DLD1 (cell line): ENCODE measurements around the gene FHL1.
"Not testable (repeated sequence)": the region's sequence is repeated elsewhere in the genome, so short reads cannot be mapped to it uniquely, and the experiment has no call there.

Experiments used
- in situ Hi-C: cut with HindIII; loops from 2 replicates; pipeline ENCODE4 v1.10.0; 2017; ENCODE audit warnings: low sequenced_read_pairs

The FHL1 gene

GRCh38 chrX:136147315-136147901, at the start of gene FHL1:
TSS of gene FHL1 (plus strand) at chrX:136147533.
- in situ Hi-C loops: no loop called here

DNA sequence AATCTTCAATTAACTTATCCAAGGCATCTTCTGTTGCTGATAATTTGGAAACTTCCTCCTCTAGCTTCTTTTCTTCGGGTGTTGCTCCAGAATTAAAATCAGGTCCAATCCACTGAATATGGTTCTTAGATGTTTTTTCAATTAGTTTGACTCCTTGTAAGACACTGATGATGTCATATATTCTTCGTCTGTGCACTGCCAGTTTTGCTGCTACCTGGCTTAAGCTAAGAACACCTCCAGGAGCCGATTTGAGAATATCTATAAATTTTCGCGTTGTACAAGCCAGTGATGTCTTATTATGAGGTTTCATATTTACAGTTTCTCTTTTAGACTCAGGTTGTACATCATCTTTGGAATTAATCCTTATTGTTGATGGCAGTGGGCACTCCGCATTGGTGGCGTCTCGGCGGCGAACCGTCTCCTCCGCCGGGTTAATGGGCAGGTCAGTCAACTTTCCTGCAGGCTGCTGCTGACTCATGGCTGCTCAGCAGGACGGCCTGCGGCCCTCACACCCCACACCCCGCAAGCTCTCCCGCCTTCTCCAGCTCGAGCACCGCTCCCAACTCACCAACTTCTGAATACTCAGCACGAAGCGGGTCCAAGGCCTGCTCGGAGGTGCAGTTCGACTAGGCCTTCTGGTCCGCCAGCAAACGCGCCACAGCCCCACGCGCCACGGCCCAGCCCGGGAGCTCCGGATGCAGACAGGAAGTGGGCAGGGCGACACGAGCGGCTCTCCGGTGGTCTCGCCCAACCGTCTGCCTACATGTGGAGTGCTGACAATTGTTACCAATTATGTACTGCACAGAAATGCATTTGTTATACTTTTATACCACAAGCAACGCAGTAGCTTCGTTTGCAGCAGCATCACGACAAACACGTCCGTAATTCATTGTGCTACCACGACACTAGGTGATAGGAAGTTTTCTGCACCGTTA, 49.2 kb upstream of the FHL1 start:
- in situ Hi-C loops: no loop called here

- in situ Hi-C loops: no loop called here
Observed at GRCh38 chrX:136104936-136105335, 42.4 kb upstream of the FHL1 start.

DNA sequence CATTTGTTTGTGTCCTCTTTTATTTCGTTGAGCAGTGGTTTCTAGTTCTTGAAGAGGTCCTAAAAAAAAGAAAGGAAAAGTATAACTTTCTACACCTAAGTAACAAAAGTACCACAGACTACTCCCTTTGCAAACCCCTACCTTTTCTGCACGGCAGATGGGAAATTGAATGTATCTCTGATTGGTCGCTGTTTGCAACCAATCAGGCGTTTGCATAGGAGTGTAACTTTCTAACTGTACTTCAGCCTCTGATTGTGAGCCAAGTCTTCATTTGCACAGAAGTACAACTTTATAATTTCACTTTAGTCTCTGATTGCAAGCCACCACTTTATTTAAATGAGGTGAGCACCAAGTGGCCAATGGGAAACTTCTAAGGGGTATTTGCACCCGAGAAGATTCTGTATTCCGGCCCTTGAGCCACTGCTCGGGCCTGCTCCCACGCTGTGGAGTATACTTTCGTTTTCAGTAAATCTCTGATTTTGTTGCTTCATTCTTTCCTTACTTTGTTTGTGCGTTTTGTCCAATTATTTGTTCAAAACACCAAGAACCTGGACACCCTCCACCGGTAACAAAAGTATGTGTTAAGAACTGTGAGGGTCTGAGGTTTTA, 40.3 kb upstream of the FHL1 start:
- in situ Hi-C loops: no loop called here

GRCh38 chrX:136108905-136109304, 38.4 kb upstream of the FHL1 start:
- in situ Hi-C loops: not testable (repeated sequence)

DNA sequence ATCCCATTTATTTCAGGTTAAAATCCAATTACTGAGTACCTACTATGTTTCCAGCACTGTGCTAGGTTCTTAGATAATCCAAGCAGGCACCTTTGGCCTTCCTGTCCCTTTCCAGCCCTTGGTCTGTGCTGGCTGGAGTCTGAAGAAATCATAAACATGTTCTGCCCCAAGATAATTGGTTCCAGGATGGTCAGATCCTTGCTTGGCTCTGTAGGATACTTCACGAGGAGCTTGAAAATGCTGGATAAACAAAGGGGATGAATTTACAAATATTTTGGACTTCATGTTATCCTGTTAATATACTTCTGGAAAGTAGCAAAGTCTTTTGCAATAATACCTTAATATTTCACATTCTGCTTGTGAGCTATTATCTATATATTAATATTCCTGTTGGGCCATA, 35.0 kb upstream of the FHL1 start:
- in situ Hi-C loops: no loop called here

- in situ Hi-C loops: no loop called here
Observed at GRCh38 chrX:136112778-136113177, 34.6 kb upstream of the FHL1 start.

- in situ Hi-C loops: no loop called here
Observed at GRCh38 chrX:136115126-136115903, 32.0 kb upstream of the FHL1 start.

GRCh38 chrX:136115904-136116297, 31.4 kb upstream of the FHL1 start:
- in situ Hi-C loops: no loop called here

DNA sequence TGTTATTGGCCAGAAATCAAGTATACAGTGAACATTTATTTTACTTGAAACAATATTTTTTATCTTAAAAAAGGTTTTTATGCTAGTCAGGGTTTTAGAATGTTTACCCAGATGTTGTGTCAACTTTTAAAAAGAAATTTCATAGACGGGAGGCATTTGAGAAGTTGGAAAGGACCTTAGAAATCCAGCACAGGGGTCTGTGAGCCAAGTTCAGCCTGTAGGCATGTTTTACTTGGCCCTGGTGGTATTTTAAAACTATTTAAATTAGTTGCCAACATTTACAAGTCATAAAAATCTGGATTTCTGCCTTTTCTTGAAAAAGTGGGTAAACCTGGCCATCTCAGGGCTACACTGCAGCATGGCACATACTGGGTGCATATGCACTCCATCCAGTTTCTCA, 25.5 kb upstream of the FHL1 start:
- in situ Hi-C loops: no loop called here

GRCh38 chrX:136122207-136122606, 25.1 kb upstream of the FHL1 start:
- in situ Hi-C loops: no loop called here

- in situ Hi-C loops: no loop called here
Observed at GRCh38 chrX:136125106-136125505, 22.2 kb upstream of the FHL1 start.

DNA sequence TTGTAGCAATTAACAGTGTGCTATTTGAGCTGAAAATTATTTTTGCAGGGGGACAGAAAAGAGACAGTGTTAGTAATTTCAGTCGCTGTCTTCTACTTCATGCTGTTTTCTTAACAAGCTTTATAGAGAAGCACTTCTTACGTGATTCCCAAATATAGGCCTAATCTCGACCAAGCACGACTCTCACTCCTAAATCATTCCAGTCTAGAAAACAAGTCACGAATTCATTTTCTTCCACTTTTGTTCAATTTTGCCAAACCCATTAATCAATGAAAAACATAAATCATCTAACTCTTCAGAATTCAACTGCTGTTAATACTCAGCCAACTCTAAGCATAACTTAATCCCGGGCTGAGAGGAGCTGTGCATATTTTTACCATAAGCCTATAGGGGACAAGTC, 21.0 kb upstream of the FHL1 start:
- in situ Hi-C loops: no loop called here

- in situ Hi-C loops: no loop called here
Observed at GRCh38 chrX:136126872-136127406, 20.4 kb upstream of the FHL1 start.

- in situ Hi-C loops: no loop called here
Observed at GRCh38 chrX:136128743-136129142, 18.6 kb upstream of the FHL1 start.

DNA sequence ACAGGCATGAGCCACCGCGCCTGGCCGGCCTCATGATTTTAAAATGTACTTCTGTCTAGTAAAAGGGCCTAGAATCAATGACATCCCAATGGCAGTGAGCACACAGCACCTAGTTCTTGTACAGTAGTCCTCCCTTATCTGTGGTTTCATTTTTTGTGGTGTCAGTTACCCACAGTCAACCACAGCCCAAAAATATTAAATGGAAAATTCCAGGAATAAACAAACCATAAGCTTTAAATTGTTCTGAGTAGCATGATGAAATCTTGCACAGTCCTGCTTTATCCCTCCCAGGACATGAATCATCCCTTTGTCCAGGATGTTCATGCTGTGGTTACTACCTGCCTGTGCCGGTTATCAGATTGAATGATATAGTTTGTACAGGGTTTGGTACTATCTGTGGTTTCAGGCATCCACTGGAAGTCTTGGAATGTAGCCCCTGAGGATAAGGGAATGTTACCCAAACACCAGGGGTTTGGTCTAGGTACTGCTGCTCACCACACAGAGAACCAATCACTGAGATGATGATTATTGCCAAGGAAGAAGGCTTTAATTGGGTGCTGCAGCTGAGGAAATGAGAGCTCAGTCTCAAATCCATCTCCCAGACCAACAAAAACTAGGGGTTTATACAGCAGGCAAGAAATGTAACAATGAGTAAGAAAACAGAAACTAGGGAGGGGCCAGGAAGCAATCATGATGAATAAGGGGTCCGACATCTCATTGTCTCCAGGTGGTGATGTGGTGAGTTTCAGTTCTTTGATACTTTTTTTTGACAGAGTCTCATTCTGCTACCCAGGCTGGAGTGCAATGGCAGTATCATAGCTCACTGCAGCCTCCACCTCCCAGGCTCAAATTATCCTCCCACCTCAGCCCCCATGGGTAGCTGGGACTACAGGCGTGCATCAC, 16.2 kb upstream of the FHL1 start:
- in situ Hi-C loops: no loop called here

DNA sequence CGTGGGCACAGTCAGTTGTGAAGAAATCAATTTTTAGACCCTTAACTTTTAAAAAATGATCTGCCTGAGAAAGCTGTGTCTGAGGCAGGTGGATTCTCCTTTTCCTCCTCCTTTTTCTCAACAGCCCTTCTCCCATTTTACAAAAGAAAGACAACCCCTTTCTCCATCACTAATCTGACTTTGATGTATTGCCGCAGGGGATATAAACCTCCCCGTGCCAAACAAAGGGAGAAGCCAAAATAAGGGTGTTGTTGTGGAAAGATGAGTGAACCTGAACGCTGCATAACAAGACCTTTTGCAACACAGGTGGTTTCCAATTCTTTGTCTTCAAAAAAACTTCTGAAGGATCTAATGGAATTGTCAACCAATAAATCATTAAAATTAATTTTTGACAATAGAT, 8.4 kb upstream of the FHL1 start:
- in situ Hi-C loops: no loop called here

- in situ Hi-C loops: no loop called here
Observed at GRCh38 chrX:136141569-136141968, 5.8 kb upstream of the FHL1 start.

- in situ Hi-C loops: no loop called here
Observed at GRCh38 chrX:136142592-136142991, 4.7 kb upstream of the FHL1 start.

DNA sequence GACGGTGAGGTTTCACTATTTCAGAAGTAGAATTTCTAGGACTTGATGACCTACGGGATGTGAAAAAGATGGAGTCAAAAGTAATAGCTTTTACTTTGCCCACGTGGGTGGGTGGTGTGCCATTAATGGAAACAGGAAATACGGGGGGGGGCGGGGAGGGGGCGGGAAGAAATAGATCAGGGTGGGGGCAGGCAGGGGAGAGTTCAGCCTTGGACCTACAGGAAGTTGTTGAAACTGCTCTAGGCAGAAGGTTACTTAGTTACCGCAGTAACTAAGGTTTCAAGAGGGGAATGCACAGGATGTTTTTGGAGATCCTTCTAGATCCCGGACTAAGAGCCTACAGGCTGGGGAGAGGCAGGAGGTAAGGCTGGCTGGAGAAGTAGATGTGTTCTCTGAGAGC, 3.6 kb upstream of the FHL1 start:
- in situ Hi-C loops: no loop called here
